Measurements from ENCODE around the gene DOK7. TPM values are rescaled to one million over a fixed set of nuclear protein-coding genes. Genes with fewer than 3 reads are reported as not detected.
"Not testable (repeated sequence)": the region's sequence is repeated elsewhere in the genome, so short reads cannot be mapped to it uniquely, and the experiment has no call there.

The DOK7 gene
- total and polyA plus RNA-seq, 12 donors = 30.3 to 89.7 (median 39.0) TPM

DNA sequence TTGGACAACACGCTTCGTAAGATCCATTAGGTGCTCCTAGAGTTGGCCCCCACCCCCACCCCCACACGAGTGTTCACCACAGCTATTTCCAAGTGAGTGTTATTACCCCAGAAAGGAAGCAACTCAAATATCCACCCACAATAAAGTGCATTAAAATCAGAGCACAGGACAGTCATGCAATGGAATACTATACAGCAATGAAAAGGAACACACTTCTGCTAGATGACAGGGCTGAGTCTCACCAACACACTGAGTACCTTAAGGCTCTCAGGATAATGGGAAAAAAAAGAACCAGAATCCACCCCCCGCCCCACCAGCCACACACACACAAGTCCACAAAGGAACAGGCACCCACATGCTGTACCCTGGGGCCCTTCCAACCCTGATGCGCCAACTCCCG is 48.1 kb downstream of the DOK7 start:
- H3K4me3 ChIP-seq = no peak overlapping the region
- H3K9me3 ChIP-seq = no peaks in the 10 kb centered on the region
- DNase-seq = no peak
- intact Hi-C loops (cut with DNase I) = no loop called here
- H3K4me1 ChIP-seq = peaks cover 0 to 7% (median 0%) of the 10 kb centered on the region in 9 donors
- 95 to 96% methylated on average over 6 of the region's 6 CpGs for WGBS, 2 donors
- no peak overlapping the region for H3K27ac ChIP-seq
- no peaks in the 10 kb centered on the region for H3K27me3 ChIP-seq
- TF ChIP-seq CTCF (IDR thresholded peaks at IDR 0.05) = no peak
- peaks cover 0 to 96% (median 59%) of the 10 kb centered on the region in 9 donors for H3K36me3 ChIP-seq
- no peak for ATAC-seq

- ATAC-seq = not testable (repeated sequence)
Measured at GRCh38 chr4:3511601-3512000, 48.5 kb downstream of the DOK7 start.

GRCh38 chr4:3512279-3512678 is 49.2 kb downstream of the DOK7 start:
- peak overlapping the region in 1 of 10 donors; percentile 27 for H3K27ac ChIP-seq
- ATAC-seq = peak in 5 of 8 donors; percentile 23 to 72 (median 53)
- DNase-seq = peak in 1 of 2 donors; percentile 72
- TF ChIP-seq CTCF (IDR thresholded peaks at IDR 0.05) = no peak
- intact Hi-C loops (cut with DNase I) = no loop called here
- H3K36me3 ChIP-seq = peaks cover 0 to 96% (median 60%) of the 10 kb centered on the region in 9 donors
- WGBS, 2 donors = 58 to 84% methylated on average over 13 of the region's 13 CpGs
- no peaks in the 10 kb centered on the region for H3K27me3 ChIP-seq
- no peaks in the 10 kb centered on the region for H3K9me3 ChIP-seq
- H3K4me3 ChIP-seq = no peak overlapping the region
- H3K4me1 ChIP-seq = peaks cover 0 to 7% (median 0%) of the 10 kb centered on the region in 9 donors

More at GRCh38 chr4:3511601-3512000, 48.5 kb downstream of the DOK7 start:
- 96 to 98% methylated on average over 20 of the region's 27 CpGs for WGBS, 2 donors
- H3K27me3 ChIP-seq; H3K4me1 ChIP-seq; H3K27ac ChIP-seq; intact Hi-C loops (cut with DNase I); DNase-seq; H3K9me3 ChIP-seq; H3K4me3 ChIP-seq: not testable (repeated sequence)
- H3K36me3 ChIP-seq = peaks cover 0 to 96% (median 60%) of the 10 kb centered on the region in 9 donors

DNA sequence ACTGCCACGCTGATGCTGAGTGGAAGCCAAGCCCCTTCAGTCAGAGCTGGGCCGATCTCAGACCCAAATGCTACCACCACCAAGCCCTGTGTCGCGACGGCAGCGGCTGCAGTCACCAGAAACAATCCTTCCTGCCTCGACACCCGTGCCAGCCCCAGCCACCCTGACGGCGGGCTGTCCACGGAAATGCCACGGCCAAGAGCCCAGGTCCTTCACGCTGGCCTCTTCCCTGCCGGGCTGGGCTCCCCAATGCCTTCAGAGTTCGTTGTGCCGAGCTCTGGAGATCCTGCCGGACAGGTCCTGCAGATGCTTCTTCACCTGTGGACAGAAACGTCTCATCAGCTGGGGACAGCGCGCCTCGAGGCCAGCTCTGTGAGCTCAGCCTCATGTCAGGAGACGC is 49.6 kb downstream of the DOK7 start:
- Histone ChIP-seq H3K27ac (no peak overlapping the region), H3K4me3 (no peak overlapping the region), H3K27me3 (no peaks in the 10 kb centered on the region), H3K9me3 (no peaks in the 10 kb centered on the region), H3K36me3 (peaks cover 0 to 96% (median 65%) of the 10 kb centered on the region in 9 donors), H3K4me1 (peaks cover 0 to 7% (median 0%) of the 10 kb centered on the region in 9 donors)
- TF ChIP-seq CTCF (IDR thresholded peaks at IDR 0.05) = no peak
- ATAC-seq (peak in 1 of 8 donors; percentile 10), DNase-seq (no peak)
- 94 to 95% methylated on average over 22 of the region's 22 CpGs for WGBS, 2 donors
- intact Hi-C loops (cut with DNase I) = no loop called here

GRCh38 chr4:3513807-3514206 is 50.7 kb downstream of the DOK7 start:
- no peak for TF ChIP-seq CTCF (IDR thresholded peaks at IDR 0.05)
- ATAC-seq (no peak), DNase-seq (no peak)
- intact Hi-C loops (cut with DNase I) = no loop called here
- peaks cover under 1 to 96% (median 67%) of the 10 kb centered on the region in 9 donors for H3K36me3 ChIP-seq
- H3K4me3 ChIP-seq = no peak overlapping the region
- WGBS, 2 donors = 94 to 96% methylated on average over 18 of the region's 18 CpGs
- H3K27me3 ChIP-seq = no peaks in the 10 kb centered on the region
- no peaks in the 10 kb centered on the region for H3K9me3 ChIP-seq
- H3K4me1 ChIP-seq = peaks cover 0 to 6% (median 0%) of the 10 kb centered on the region in 9 donors
- no peak overlapping the region for H3K27ac ChIP-seq

Measured in heart right ventricle (tissue), 16 donors.